Lung (tissue), 12 donors: ENCODE results near the gene ASH1L. TPM values are rescaled to one million over a fixed set of nuclear protein-coding genes. Genes with fewer than 3 reads are reported as not detected.
A peak's percentile ranks its signal among the peaks of the same experiment; 100 is the strongest.

Experiments
- ATAC-seq: fragments of 200-7000 bp; cut with Tn5 transposase; one replicate; pipeline ENCODE4 v1.9.1; 2020; ENCODE audit warnings: moderate number of reproducible peaks; ENCODE audit not compliant: insufficient read depth, low FRiP score
- DNase-seq, 3 donors: peaks; one replicate each; pipeline ENCODE4 v3.0.0-alpha.2; 2013 to 2017
- H3K27ac ChIP-seq, 2 donors: one replicate each; pipeline ENCODE4 v1.5.1; 2013; ENCODE audit warnings: mild to moderate bottlenecking in 2 of 2, moderate library complexity in 2 of 2, control low read depth in 1 of 2, inconsistent platforms in 1 of 2, low read depth in 1 of 2, low read length in 1 of 2
- H3K27me3 ChIP-seq, 3 donors: one replicate each; pipeline ENCODE4 v1.5.1; 2013; ENCODE audit warnings: low read length in 2 of 3; ENCODE audit not compliant: control insufficient read depth in 3 of 3, insufficient read depth in 3 of 3
- H3K36me3 ChIP-seq, 4 donors: one replicate each; pipeline ENCODE4 v1.5.1; 2013; ENCODE audit warnings: low read length in 4 of 4, mild to moderate bottlenecking in 1 of 4, moderate library complexity in 1 of 4; ENCODE audit not compliant: control insufficient read depth in 4 of 4, insufficient read depth in 4 of 4
- H3K4me1 ChIP-seq, 5 donors: one replicate each; pipeline ENCODE4 v1.5.1; 2013; ENCODE audit warnings: low read length in 5 of 5, mild to moderate bottlenecking in 2 of 5, moderate library complexity in 1 of 5; ENCODE audit not compliant: control insufficient read depth in 5 of 5, insufficient read depth in 5 of 5
- H3K4me3 ChIP-seq: one replicate; pipeline ENCODE4 v1.5.1; 2013; ENCODE audit warnings: mild to moderate bottlenecking, control low read depth, moderate library complexity
- H3K9ac ChIP-seq, 2 donors: one replicate each; pipeline ENCODE4 v1.5.1; 2013; ENCODE audit warnings: low read length in 2 of 2, control low read depth in 1 of 2; ENCODE audit not compliant: insufficient read depth in 1 of 2
- H3K9me3 ChIP-seq, 4 donors: one replicate each; pipeline ENCODE4 v1.5.1; 2013; ENCODE audit warnings: low read length in 3 of 4, mild to moderate bottlenecking in 1 of 4, moderate library complexity in 1 of 4; ENCODE audit not compliant: control insufficient read depth in 4 of 4, insufficient read depth in 3 of 4
- CTCF ChIP-seq: IDR thresholded peaks from 2 replicates; pipeline ENCODE4 v1.5.1; 2012; ENCODE audit warnings: mild to moderate bottlenecking; ENCODE audit errors: control extremely low read depth, extremely low read depth
- WGBS, 2 donors: extraction: QIAGEN DNeasy Blood & Tissue Kit; methylation state at CpG; one replicate each; pipeline ENCODE4 v1.1.7; 2013; 5-methylcytosine and 5-hydroxymethylcytosine counted together
- polyA plus RNA-seq, 2 donors: library from polyadenylated mRNA; stranded (reverse); fragments of 200-250 nt; gene quantifications; one replicate each; pipeline ENCODE4 v1.2.1, GENCODE V29; 2013
- total RNA-seq, 2 donors: library from RNA; depleted of rRNA in 1 of 2; stranded (reverse); fragments of >200 nt in 1 of 2; gene quantifications; one replicate each; pipeline ENCODE4 v1.2.1, GENCODE V29; 2014 to 2021
- donor health status: control.
- donor health status: control.
- donor health status: Bipolar disorder and iron deficiency.
- donor health status: healthy.
- donor health status: DM: yes; HTN: yes; CAD: no.

ASH1L gene
- total and polyA plus RNA-seq, 4 donors, result 8.1 to 92.5 (median 27.5) TPM

GRCh38 chr1:155320661-155321617, 241.7 kb downstream of the ASH1L start, which contains the start of gene RUSC1:
Gene RUSC1, plus strand, starts transcription at chr1:155320894. Its CDS starts 880 bp downstream, at chr1:155321774.
- Histone ChIP-seq H3K9me3 (no peaks in the 10 kb centered on the region), H3K9ac (peak within 1 kb of the TSS in 1 of 2 donors; percentile 62), H3K27ac (peak within 1 kb of the TSS; percentile 47 to 55), H3K4me3 (peak within 1 kb of the TSS; percentile 1), H3K4me1 (peaks cover 0 to 39% (median 17%) of the 10 kb centered on the region in 5 donors), H3K36me3 (peaks cover 2 to 15% (median 12%) of the 10 kb centered on the region in 4 donors), H3K27me3 (no peaks in the 10 kb centered on the region)
- TF ChIP-seq CTCF, result no peak
- ATAC-seq, result no peak
- DNase-seq, result peak; percentile 84 to 86 (median 85)
- 17 to 24% methylated on average over 49 to 51 of the region's 51 CpGs for WGBS, 2 donors

- Histone ChIP-seq H3K27me3 (no peaks in the 10 kb centered on the region), H3K36me3 (peaks cover 2 to 15% (median 12%) of the 10 kb centered on the region in 4 donors), H3K9me3 (no peaks in the 10 kb centered on the region), H3K4me3 (no peak overlapping the region), H3K27ac (peak overlapping the region in 1 of 2 donors; percentile 37), H3K9ac (peak overlapping the region in 1 of 2 donors; percentile 62), H3K4me1 (peaks cover 0 to 32% (median 12%) of the 10 kb centered on the region in 5 donors)
- TF ChIP-seq CTCF, result no peak
- ATAC-seq (no peak), DNase-seq (peak in 2 of 3 donors; percentile 46 to 49)
- WGBS, 2 donors, result 23 to 47% methylated on average over 11 of the region's 11 CpGs
Observed at GRCh38 chr1:155320252-155320651, 242.4 kb downstream of the ASH1L start.

- Histone ChIP-seq H3K9ac (no peak overlapping the region), H3K27me3 (no peaks in the 10 kb centered on the region), H3K36me3 (peaks cover 2 to 17% (median 12%) of the 10 kb centered on the region in 4 donors), H3K4me1 (peaks cover 0 to 30% (median 12%) of the 10 kb centered on the region in 5 donors), H3K9me3 (no peaks in the 10 kb centered on the region), H3K27ac (no peak overlapping the region), H3K4me3 (no peak overlapping the region)
- no peak for ATAC-seq
- no peak for TF ChIP-seq CTCF
- no peak for DNase-seq
- WGBS, 2 donors, result 83 to 84% methylated on average over 5 of the region's 5 CpGs
Observed at GRCh38 chr1:155319536-155319935, 243.1 kb downstream of the ASH1L start.
